ENCODE data around the gene ECEL1. TPM values are rescaled to one million over a fixed set of nuclear protein-coding genes. Genes with fewer than 3 reads are reported as not detected.
"Not testable (repeated sequence)": the region's sequence is repeated elsewhere in the genome, so short reads cannot be mapped to it uniquely, and the experiment has no call there.

Gene ECEL1
- total RNA-seq, 1 donor from 2014 or later = 0.14 TPM

- no peak overlapping the region for H3K4me3 Mint-ChIP-seq (ENCODE audit: unreplicated experiment)
- Histone ChIP-seq H3K4me2 (ENCODE audit: low read length) (no peak overlapping the region), H3K4me3 (ENCODE audit: insufficient read depth, low read depth, low read length) (no peak overlapping the region), H3K9ac (ENCODE audit: low read length) (no peak overlapping the region), H3K36me3 (ENCODE audit: insufficient read depth, low read length) (no peaks in the 10 kb centered on the region), H4K20me1 (ENCODE audit: insufficient read depth, low read length) (no peaks in the 10 kb centered on the region), H3K79me2 (ENCODE audit: insufficient read depth, low read length) (no peaks in the 10 kb centered on the region), H3K27me3 (ENCODE audit: insufficient read depth, low read length) (peaks cover 19% of the 10 kb centered on the region), H3K27ac (ENCODE audit: low read depth, low read length) (no peak overlapping the region), H3K4me1 (ENCODE audit: insufficient read depth, low read length) (no peaks in the 10 kb centered on the region), H3K9me3 (ENCODE audit: insufficient read depth, low read depth, low read length) (no peaks in the 10 kb centered on the region), H2AFZ (ENCODE audit: low read depth, low read length) (no peak overlapping the region)
- peaks cover 3% of the 10 kb centered on the region for H3K9me3 Mint-ChIP-seq (ENCODE audit: unreplicated experiment)
- H3K4me1 Mint-ChIP-seq (ENCODE audit: low read depth, unreplicated experiment) = no peaks in the 10 kb centered on the region
- no peak overlapping the region for H3K27ac Mint-ChIP-seq (ENCODE audit: unreplicated experiment)
- H3K36me3 Mint-ChIP-seq (ENCODE audit: low read depth, unreplicated experiment) = no peaks in the 10 kb centered on the region
- FAIRE-seq (no peak), DNase-seq (ENCODE audit: low read depth) (no peak)
- TF ChIP-seq EZH2 (IDR thresholded peaks at IDR 0.05; ENCODE audit: insufficient read depth, low read length) (no peak), CTCF (IDR thresholded peaks at IDR 0.05; ENCODE audit: insufficient read depth, low read depth, low read length) (no peak)
- H3K27me3 Mint-ChIP-seq (ENCODE audit: low read depth, unreplicated experiment) = peaks cover 55% of the 10 kb centered on the region
Measured at GRCh38 chr2:232454630-232455029, 33.0 kb downstream of the ECEL1 start.

- peaks cover 52% of the 10 kb centered on the region for H3K27me3 Mint-ChIP-seq (ENCODE audit: low read depth, unreplicated experiment)
- not testable (repeated sequence) for H4K20me1 ChIP-seq (ENCODE audit: insufficient read depth, low read length); H3K36me3 Mint-ChIP-seq (ENCODE audit: low read depth, unreplicated experiment); H3K4me1 ChIP-seq (ENCODE audit: insufficient read depth, low read length); FAIRE-seq; H3K4me3 Mint-ChIP-seq (ENCODE audit: unreplicated experiment); H3K4me1 Mint-ChIP-seq (ENCODE audit: low read depth, unreplicated experiment); H3K79me2 ChIP-seq (ENCODE audit: insufficient read depth, low read length); H3K36me3 ChIP-seq (ENCODE audit: insufficient read depth, low read length); H3K4me3 ChIP-seq (ENCODE audit: insufficient read depth, low read depth, low read length); H2AFZ ChIP-seq (ENCODE audit: low read depth, low read length); H3K27ac Mint-ChIP-seq (ENCODE audit: unreplicated experiment); H3K9ac ChIP-seq (ENCODE audit: low read length); H3K27ac ChIP-seq (ENCODE audit: low read depth, low read length); H3K9me3 Mint-ChIP-seq (ENCODE audit: unreplicated experiment); H3K9me3 ChIP-seq (ENCODE audit: insufficient read depth, low read depth, low read length); DNase-seq (ENCODE audit: low read depth); H3K4me2 ChIP-seq (ENCODE audit: low read length)
- H3K27me3 ChIP-seq (ENCODE audit: insufficient read depth, low read length) = peaks cover 12% of the 10 kb centered on the region
Measured at GRCh38 chr2:232451645-232452044, 36.0 kb downstream of the ECEL1 start.

- DNase-seq (ENCODE audit: low read depth) (no peak), FAIRE-seq (no peak)
- Mint-ChIP-seq H3K4me3 (ENCODE audit: unreplicated experiment) (no peak overlapping the region), H3K4me1 (ENCODE audit: low read depth, unreplicated experiment) (peaks cover 4% of the 10 kb centered on the region), H3K9me3 (ENCODE audit: unreplicated experiment) (peaks cover 1% of the 10 kb centered on the region), H3K27ac (ENCODE audit: unreplicated experiment) (no peak overlapping the region), H3K27me3 (ENCODE audit: low read depth, unreplicated experiment) (peaks cover 38% of the 10 kb centered on the region), H3K36me3 (ENCODE audit: low read depth, unreplicated experiment) (no peaks in the 10 kb centered on the region)
- Histone ChIP-seq H3K9me3 (ENCODE audit: insufficient read depth, low read depth, low read length) (no peaks in the 10 kb centered on the region), H3K4me2 (ENCODE audit: low read length) (no peak overlapping the region), H3K9ac (ENCODE audit: low read length) (no peak overlapping the region), H2AFZ (ENCODE audit: low read depth, low read length) (no peak overlapping the region), H3K79me2 (ENCODE audit: insufficient read depth, low read length) (no peaks in the 10 kb centered on the region), H3K4me1 (ENCODE audit: insufficient read depth, low read length) (no peaks in the 10 kb centered on the region), H3K4me3 (ENCODE audit: insufficient read depth, low read depth, low read length) (no peak overlapping the region), H3K36me3 (ENCODE audit: insufficient read depth, low read length) (no peaks in the 10 kb centered on the region), H3K27me3 (ENCODE audit: insufficient read depth, low read length) (peaks cover 8% of the 10 kb centered on the region), H4K20me1 (ENCODE audit: insufficient read depth, low read length) (no peaks in the 10 kb centered on the region), H3K27ac (ENCODE audit: low read depth, low read length) (no peak overlapping the region)
- TF ChIP-seq EZH2 (IDR thresholded peaks at IDR 0.05; ENCODE audit: insufficient read depth, low read length) (no peak), CTCF (IDR thresholded peaks at IDR 0.05; ENCODE audit: insufficient read depth, low read depth, low read length) (no peak)
Measured at GRCh38 chr2:232449964-232450363, 37.7 kb downstream of the ECEL1 start.
